Endothelial cell of umbilical vein (primary cell): Measurements from ENCODE around the gene KCNJ6.

Experiments used
- CTCF ChIP-seq, 2 donors: IDR thresholded peaks; 1 replicate in 1 of 2; 2 replicates in 1 of 2; pipeline ENCODE4 v1.5.1; 2011; ENCODE audit warnings: low read length in 2 of 2, mild to moderate bottlenecking in 2 of 2, moderate library complexity in 2 of 2, control low read depth in 1 of 2, inconsistent platforms in 1 of 2, low read depth in 1 of 2; ENCODE audit not compliant: insufficient read depth in 1 of 2; ENCODE audit errors: extremely low read depth in 1 of 2
- EZH2 ChIP-seq: IDR thresholded peaks from 2 replicates; pipeline ENCODE4 v1.6.1; 2012; ENCODE audit warnings: borderline replicate concordance, low read depth, mild to moderate bottlenecking, moderate library complexity, low read length, inconsistent platforms; ENCODE audit not compliant: severe bottlenecking
- FOS ChIP-seq: IDR thresholded peaks from 2 replicates; pipeline ENCODE4 v1.6.1; 2011; ENCODE audit warnings: mild to moderate bottlenecking, low read length, moderate library complexity, borderline replicate concordance; ENCODE audit not compliant: insufficient read depth
- GATA2 ChIP-seq: IDR thresholded peaks from 2 replicates; pipeline ENCODE4 v1.7.0; 2011; ENCODE audit warnings: low read depth, mild to moderate bottlenecking, moderate library complexity, mixed read lengths, low read length; ENCODE audit not compliant: insufficient read length, insufficient read depth
- MAX ChIP-seq: IDR thresholded peaks from 2 replicates; pipeline ENCODE4 v1.6.1; 2011; ENCODE audit not compliant: insufficient read depth, insufficient read length
- MYC ChIP-seq: IDR thresholded peaks from one replicate; pipeline ENCODE4 v1.6.1; 2011; ENCODE audit warnings: mild to moderate bottlenecking, low read depth, low read length
- POLR2A ChIP-seq: IDR thresholded peaks from 2 replicates; pipeline ENCODE4 v1.6.1; 2012; ENCODE audit warnings: low read depth, mild to moderate bottlenecking, control low read depth, low read length
- POLR2AphosphoS5 ChIP-seq: IDR thresholded peaks from 2 replicates; pipeline ENCODE4 v1.6.1; 2012; ENCODE audit warnings: low read depth, mild to moderate bottlenecking, control low read depth, low read length, moderate library complexity; ENCODE audit not compliant: insufficient read depth

GRCh38 chr21:37654596-37654995, 261.7 kb downstream of the KCNJ6 start:
- TF ChIP-seq CTCF (IDR thresholded peaks at IDR 0.05; ENCODE audit: extremely low read depth in 1 of 2, insufficient read depth in 1 of 2, low read depth in 1 of 2, low read length in 2 of 2): no peak
- TF ChIP-seq MYC: no peak
- TF ChIP-seq EZH2: no peak
- no peak for TF ChIP-seq FOS
- TF ChIP-seq POLR2A: no peak
- TF ChIP-seq MAX: no peak
- no peak for TF ChIP-seq POLR2AphosphoS5
- TF ChIP-seq GATA2: no peak
